Mesendoderm (in vitro differentiated cells): Measurements from ENCODE around the gene CD33.

Experiments
- DNase-seq: peaks from one replicate; pipeline ENCODE4 v3.0.0; 2013
- H2AK5ac ChIP-seq: 2 replicates; pipeline ENCODE4 v1.6.1; 2013; ENCODE audit warnings: low read length, inconsistent platforms
- H2BK120ac ChIP-seq: 2 replicates; pipeline ENCODE4 v1.6.1; 2013; ENCODE audit warnings: low read depth, mild to moderate bottlenecking, low read length, moderate library complexity, mixed read lengths
- H2BK15ac ChIP-seq: replicated peaks from 2 replicates; pipeline ENCODE4 v1.6.1; 2013; ENCODE audit warnings: low read depth, mild to moderate bottlenecking, moderate library complexity
- H2BK5ac ChIP-seq: 2 replicates; pipeline ENCODE4 v1.6.1; 2013; ENCODE audit warnings: low read length, inconsistent platforms
- H3K18ac ChIP-seq: 2 replicates; pipeline ENCODE4 v1.6.1; 2013; ENCODE audit warnings: mild to moderate bottlenecking, low read length, mixed read lengths
- H3K23ac ChIP-seq: one replicate; pipeline ENCODE4 v1.6.1; 2013; ENCODE audit warnings: low read length
- H3K27ac ChIP-seq: 2 replicates; pipeline ENCODE4 v1.5.1; 2013; ENCODE audit warnings: low read depth, mild to moderate bottlenecking, inconsistent platforms, low read length, moderate library complexity
- H3K27me3 ChIP-seq: 2 replicates; pipeline ENCODE4 v1.6.1; 2013; ENCODE audit warnings: low read length, control low read depth, mild to moderate bottlenecking, inconsistent platforms; ENCODE audit not compliant: insufficient read depth, poor library complexity
- H3K36me3 ChIP-seq: 2 replicates; pipeline ENCODE4 v1.6.1; 2013; ENCODE audit warnings: low read length, inconsistent platforms; ENCODE audit not compliant: control insufficient read depth, insufficient read depth
- H3K4ac ChIP-seq: one replicate; pipeline ENCODE4 v1.6.1; 2013; ENCODE audit warnings: low read depth, mild to moderate bottlenecking, low read length, moderate library complexity
- H3K4me1 ChIP-seq: 2 replicates; pipeline ENCODE4 v1.6.1; 2013; ENCODE audit warnings: low read depth, low read length, inconsistent platforms; ENCODE audit not compliant: control insufficient read depth
- H3K4me2 ChIP-seq: 2 replicates; pipeline ENCODE4 v1.6.1; 2013; ENCODE audit warnings: low read length
- H3K4me3 ChIP-seq: 2 replicates; pipeline ENCODE4 v1.5.1; 2013; ENCODE audit warnings: mild to moderate bottlenecking, low read length
- H3K56ac ChIP-seq: one replicate; pipeline ENCODE4 v1.6.1; 2013; ENCODE audit warnings: low read length
- H3K79me1 ChIP-seq: 2 replicates; pipeline ENCODE4 v1.6.1; 2013; ENCODE audit warnings: low read length, inconsistent platforms
- H3K79me2 ChIP-seq: 2 replicates; pipeline ENCODE4 v1.6.1; 2013; ENCODE audit warnings: mild to moderate bottlenecking, low read length; ENCODE audit not compliant: control insufficient read depth, insufficient read depth
- H3K9ac ChIP-seq: 2 replicates; pipeline ENCODE4 v1.6.1; 2013; ENCODE audit warnings: low read length, inconsistent platforms
- H4K5ac ChIP-seq: one replicate; pipeline ENCODE4 v1.6.1; 2013; ENCODE audit warnings: low read length
- H4K8ac ChIP-seq: one replicate; pipeline ENCODE4 v1.6.1; 2013; ENCODE audit warnings: low read depth, mild to moderate bottlenecking, control low read depth, low read length, moderate library complexity
- WGBS: extraction: QIAGEN DNeasy Blood & Tissue Kit; methylation state at CpG from one replicate; pipeline ENCODE4 v1.1.7; 2013; ENCODE audit warnings: low lambda C conversion rate, missing lambda C conversion rate; ENCODE audit not compliant: insufficient coverage; ENCODE audit errors: extremely low coverage; 5-methylcytosine and 5-hydroxymethylcytosine counted together

The CD33 gene

DNA sequence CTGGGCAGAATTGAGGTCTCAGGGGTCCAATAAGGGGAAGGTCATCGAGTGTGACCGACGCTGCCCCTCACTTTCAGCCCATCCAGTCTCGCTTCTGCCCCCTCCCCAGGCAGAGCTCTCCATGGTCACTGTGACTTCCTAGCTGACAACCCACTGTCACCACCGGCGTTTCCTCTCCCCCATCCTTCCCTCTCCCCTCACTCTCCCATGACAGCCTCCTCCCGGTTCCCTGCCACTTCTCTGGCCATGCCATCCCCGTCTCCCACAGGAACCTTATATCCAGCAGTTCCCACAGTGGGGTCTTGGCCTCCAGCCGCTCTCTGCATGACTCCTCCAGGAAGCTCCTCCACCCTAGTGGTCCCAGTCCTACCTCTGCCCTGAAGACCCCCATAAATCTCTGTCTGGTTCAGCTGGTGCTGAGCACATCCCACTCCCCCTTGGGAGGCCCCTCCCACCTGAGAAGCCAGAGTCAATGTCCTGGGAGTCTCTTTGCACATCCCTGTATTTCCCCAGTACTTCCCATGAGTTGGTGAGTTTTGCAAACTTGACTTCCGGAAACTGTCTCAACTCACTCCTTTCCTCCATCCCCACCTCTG is 24.7 kb upstream of the CD33 start:
- no peak overlapping the region for H3K4ac ChIP-seq
- H3K27me3 ChIP-seq, result no peaks in the 10 kb centered on the region
- no CpG with 5 or more reads among the region's 10 CpGs for WGBS
- H3K56ac ChIP-seq, result no peak overlapping the region
- H3K27ac ChIP-seq, result no peak overlapping the region
- no peaks in the 10 kb centered on the region for H3K36me3 ChIP-seq
- DNase-seq, result no peak
- H2BK15ac ChIP-seq, result no peak overlapping the region
- H3K9ac ChIP-seq, result no peak overlapping the region
- H3K23ac ChIP-seq, result no peak overlapping the region
- H3K4me1 ChIP-seq, result no peaks in the 10 kb centered on the region
- H3K4me3 ChIP-seq, result no peak overlapping the region
- H2BK5ac ChIP-seq, result no peak overlapping the region
- no peak overlapping the region for H4K8ac ChIP-seq
- no peak overlapping the region for H2BK120ac ChIP-seq
- H3K79me1 ChIP-seq, result no peaks in the 10 kb centered on the region
- no peaks in the 10 kb centered on the region for H3K79me2 ChIP-seq
- no peak overlapping the region for H2AK5ac ChIP-seq
- no peak overlapping the region for H3K4me2 ChIP-seq
- no peak overlapping the region for H3K18ac ChIP-seq
- H4K5ac ChIP-seq, result no peak overlapping the region

DNA sequence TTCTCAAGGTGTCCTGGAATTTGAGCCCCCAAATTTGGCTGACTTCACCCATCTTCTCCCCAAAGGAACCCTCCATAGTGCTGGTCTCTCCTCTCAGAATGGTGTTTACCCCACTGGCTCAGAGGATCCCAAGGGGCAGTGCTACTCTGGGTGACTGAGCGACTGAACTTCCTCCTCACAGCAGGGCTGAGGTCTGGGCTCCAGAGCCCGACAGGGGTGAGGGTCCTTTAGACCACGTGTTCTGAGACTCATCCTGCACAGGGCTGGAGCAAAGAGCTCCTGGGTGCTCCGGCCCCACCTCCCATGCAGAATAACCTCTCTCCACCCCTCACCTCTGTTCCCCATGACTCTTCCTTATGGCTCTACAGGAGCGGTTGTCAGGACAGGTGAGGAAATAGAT is 23.2 kb upstream of the CD33 start:
- H3K36me3 ChIP-seq, result no peaks in the 10 kb centered on the region

DNA sequence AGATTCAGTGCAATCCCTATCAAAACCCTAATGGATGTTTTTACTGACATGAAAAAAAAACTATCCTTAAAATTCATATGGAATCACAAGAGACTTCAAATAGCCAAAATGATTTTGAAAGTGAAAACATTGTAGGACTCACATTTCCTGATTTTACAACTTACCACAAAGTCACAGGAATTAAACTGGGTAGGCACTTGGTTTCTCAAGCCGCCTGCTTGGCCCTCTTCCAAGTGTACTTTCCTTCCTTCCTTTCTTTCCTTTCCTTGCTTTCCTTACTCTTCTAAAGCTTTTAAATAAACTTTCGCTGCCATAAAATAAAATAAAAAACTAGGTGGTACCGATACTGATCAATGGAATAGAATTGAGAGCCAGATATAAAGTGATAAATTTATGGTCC is 21.0 kb upstream of the CD33 start:
- no peak for DNase-seq
- Histone ChIP-seq H3K18ac (no peak overlapping the region), H3K4ac (no peak overlapping the region), H2BK120ac (no peak overlapping the region), H3K79me1 (no peaks in the 10 kb centered on the region), H4K8ac (no peak overlapping the region), H3K27me3 (no peaks in the 10 kb centered on the region), H3K27ac (no peak overlapping the region), H3K9ac (no peak overlapping the region), H2BK5ac (no peak overlapping the region), H2BK15ac (no peak overlapping the region), H3K56ac (no peak overlapping the region), H3K4me1 (no peaks in the 10 kb centered on the region), H4K5ac (no peak overlapping the region), H3K79me2 (no peaks in the 10 kb centered on the region), H3K23ac (no peak overlapping the region), H2AK5ac (no peak overlapping the region), H3K36me3 (no peaks in the 10 kb centered on the region), H3K4me3 (no peak overlapping the region), H3K4me2 (no peak overlapping the region)
- WGBS, result no CpG with 5 or more reads among the region's 3 CpGs

More for the DNA sequence above, 23.2 kb upstream of the CD33 start:
- no peak for DNase-seq
- no peak overlapping the region for H4K8ac ChIP-seq
- no peak overlapping the region for H2AK5ac ChIP-seq
- no peaks in the 10 kb centered on the region for H3K4me1 ChIP-seq
- H3K27ac ChIP-seq, result no peak overlapping the region
- H3K4me2 ChIP-seq, result no peak overlapping the region
- no peak overlapping the region for H4K5ac ChIP-seq
- no peak overlapping the region for H3K9ac ChIP-seq
- H2BK5ac ChIP-seq, result no peak overlapping the region
- no peaks in the 10 kb centered on the region for H3K79me1 ChIP-seq
- H2BK120ac ChIP-seq, result no peak overlapping the region
- no peaks in the 10 kb centered on the region for H3K27me3 ChIP-seq
- H3K56ac ChIP-seq, result no peak overlapping the region
- H3K4ac ChIP-seq, result no peak overlapping the region
- no peak overlapping the region for H2BK15ac ChIP-seq
- no peaks in the 10 kb centered on the region for H3K79me2 ChIP-seq
- H3K4me3 ChIP-seq, result no peak overlapping the region
- no CpG with 5 or more reads among the region's 5 CpGs for WGBS
- H3K18ac ChIP-seq, result no peak overlapping the region
- H3K23ac ChIP-seq, result no peak overlapping the region

DNA sequence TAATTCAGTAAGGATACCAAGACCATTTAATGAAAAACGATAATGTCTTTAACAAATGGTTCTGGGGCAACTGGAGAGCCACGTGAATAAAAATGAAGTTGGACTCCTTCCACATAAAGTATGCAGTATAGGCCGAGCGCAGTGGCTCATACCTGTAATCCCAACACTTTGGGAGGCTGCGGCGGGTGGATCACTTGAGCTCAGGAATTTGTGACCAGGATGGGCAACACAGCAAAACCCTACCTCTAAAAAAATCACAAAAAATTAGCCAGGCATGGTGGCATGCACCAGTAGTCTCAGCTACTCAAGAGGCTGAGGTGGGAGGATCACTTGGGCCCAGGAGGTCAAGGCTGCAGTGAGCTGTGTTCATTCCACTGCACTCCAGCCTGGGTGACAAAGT is 20.6 kb upstream of the CD33 start:
- H4K5ac ChIP-seq, result no peak overlapping the region
- no CpG with 5 or more reads among the region's 6 CpGs for WGBS

DNA sequence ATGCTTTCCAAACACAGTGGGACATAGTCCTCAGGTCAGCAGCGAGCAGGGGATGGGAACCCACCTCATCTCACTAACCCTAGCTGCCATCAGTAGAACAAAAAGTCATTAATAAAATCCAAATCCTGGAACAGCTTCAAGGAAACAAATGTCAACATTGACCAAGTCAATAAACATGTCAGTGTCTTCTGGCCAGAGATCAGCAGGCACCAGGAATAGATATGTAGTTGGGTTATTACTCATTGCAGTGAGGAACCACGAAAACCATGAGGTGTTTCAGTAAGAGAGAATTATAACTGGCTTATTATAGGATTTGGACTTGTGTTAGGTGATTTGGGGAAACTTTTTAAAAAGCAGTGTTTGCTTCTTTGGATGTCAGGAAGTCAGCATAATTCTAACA is 17.1 kb upstream of the CD33 start:
- no peak overlapping the region for H3K18ac ChIP-seq
- no peaks in the 10 kb centered on the region for H3K36me3 ChIP-seq
- H3K79me2 ChIP-seq, result no peaks in the 10 kb centered on the region
- no peak overlapping the region for H3K4ac ChIP-seq
- no peak overlapping the region for H4K8ac ChIP-seq
- no peak overlapping the region for H3K4me2 ChIP-seq
- H2BK120ac ChIP-seq, result no peak overlapping the region
- no peaks in the 10 kb centered on the region for H3K4me1 ChIP-seq
- no peaks in the 10 kb centered on the region for H3K79me1 ChIP-seq
- no peak overlapping the region for H4K5ac ChIP-seq
- H3K27ac ChIP-seq, result no peak overlapping the region
- no peak overlapping the region for H2BK5ac ChIP-seq
- H2BK15ac ChIP-seq, result no peak overlapping the region
- H3K9ac ChIP-seq, result no peak overlapping the region
- DNase-seq, result no peak
- no peak overlapping the region for H3K23ac ChIP-seq
- no CpG with 5 or more reads among the region's 2 CpGs for WGBS
- no peak overlapping the region for H3K56ac ChIP-seq
- no peak overlapping the region for H3K4me3 ChIP-seq
- H2AK5ac ChIP-seq, result no peak overlapping the region
- H3K27me3 ChIP-seq, result no peaks in the 10 kb centered on the region

More for the DNA sequence above, 20.6 kb upstream of the CD33 start:
- no peak for DNase-seq
- Histone ChIP-seq H4K8ac (no peak overlapping the region), H3K79me1 (no peaks in the 10 kb centered on the region), H3K27me3 (no peaks in the 10 kb centered on the region), H3K79me2 (no peaks in the 10 kb centered on the region), H3K4me3 (no peak overlapping the region), H2BK15ac (no peak overlapping the region), H3K9ac (no peak overlapping the region), H2BK120ac (no peak overlapping the region), H3K4ac (no peak overlapping the region), H3K36me3 (no peaks in the 10 kb centered on the region), H3K18ac (no peak overlapping the region), H3K27ac (no peak overlapping the region), H3K56ac (no peak overlapping the region), H2AK5ac (no peak overlapping the region), H3K4me2 (no peak overlapping the region), H3K4me1 (no peaks in the 10 kb centered on the region), H2BK5ac (no peak overlapping the region), H3K23ac (no peak overlapping the region)

DNA sequence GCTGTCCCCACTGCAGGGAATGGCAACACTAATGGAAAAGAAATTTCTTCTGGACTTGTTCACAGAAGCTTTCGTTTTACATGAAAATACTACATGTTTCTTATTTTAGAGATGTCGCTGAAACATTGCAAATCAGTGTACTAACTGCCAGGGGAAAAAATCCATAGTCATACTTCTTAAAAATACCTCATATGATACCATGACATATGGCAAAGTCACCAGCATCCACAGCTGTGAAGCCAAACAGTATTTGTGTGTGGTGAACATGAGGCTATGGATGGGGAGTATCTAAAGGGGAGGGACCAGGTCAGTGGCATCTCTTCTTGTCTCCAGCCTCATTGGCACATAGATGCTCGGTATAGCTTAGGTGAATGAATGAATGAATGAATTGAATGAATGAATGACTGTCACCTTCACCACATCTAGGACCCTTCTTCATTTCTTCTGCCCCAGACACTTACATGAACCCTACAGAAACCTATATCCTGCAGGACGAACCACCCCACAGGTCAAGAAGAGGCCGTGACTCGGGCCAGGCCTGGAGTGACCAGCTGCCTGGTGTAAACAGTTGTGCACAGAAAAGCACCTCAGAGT is 14.6 kb upstream of the CD33 start:
- Histone ChIP-seq H4K8ac (no peak overlapping the region), H3K4me2 (no peak overlapping the region), H2BK15ac (no peak overlapping the region), H3K4ac (no peak overlapping the region), H3K27me3 (no peaks in the 10 kb centered on the region), H3K23ac (no peak overlapping the region), H4K5ac (no peak overlapping the region), H3K79me2 (no peaks in the 10 kb centered on the region), H3K36me3 (no peaks in the 10 kb centered on the region), H3K79me1 (no peaks in the 10 kb centered on the region), H2BK5ac (no peak overlapping the region), H3K18ac (no peak overlapping the region), H3K56ac (no peak overlapping the region), H3K4me3 (no peak overlapping the region), H3K9ac (no peak overlapping the region), H3K27ac (no peak overlapping the region), H2BK120ac (no peak overlapping the region), H3K4me1 (no peaks in the 10 kb centered on the region), H2AK5ac (no peak overlapping the region)
- no peak for DNase-seq
- no CpG with 5 or more reads among the region's 6 CpGs for WGBS
